CD4-positive, alpha-beta T cell treated with Interleukin-10 for 1 hour (primary cell): ENCODE results near the gene XRCC1.
A peak's percentile ranks its signal among the peaks of the same experiment; 100 is the strongest.
"Not testable (repeated sequence)": the region's sequence is repeated elsewhere in the genome, so short reads cannot be mapped to it uniquely, and the experiment has no call there.

Experiments used
- DNase-seq: peaks from one replicate; pipeline ENCODE4 v3.0.0-alpha.2; 2020

XRCC1 gene

GRCh38 chr19:43541920-43542650, 33.2 kb downstream of the XRCC1 start:
- no peak for DNase-seq

GRCh38 chr19:43540381-43540780, 34.9 kb downstream of the XRCC1 start:
- DNase-seq: no peak

GRCh38 chr19:43538922-43539321, 36.4 kb downstream of the XRCC1 start:
- no peak for DNase-seq

GRCh38 chr19:43534816-43535761, 40.2 kb downstream of the XRCC1 start:
- DNase-seq: no peak

GRCh38 chr19:43534305-43534815, 41.0 kb downstream of the XRCC1 start:
- no peak for DNase-seq

- DNase-seq: peak; percentile 97
Observed at GRCh38 chr19:43533546-43534304, 41.6 kb downstream of the XRCC1 start.

GRCh38 chr19:43532962-43533545, 42.3 kb downstream of the XRCC1 start, which contains the start of gene ZNF575:
Gene ZNF575, plus strand, starts transcription at chr19:43533188. Its CDS starts 1,235 bp downstream, at chr19:43534423.
- peak; percentile 86 for DNase-seq

GRCh38 chr19:43532571-43532961, 42.8 kb downstream of the XRCC1 start:
- DNase-seq: no peak

GRCh38 chr19:43527860-43528622, 47.3 kb downstream of the XRCC1 start:
- DNase-seq: no peak

GRCh38 chr19:43526884-43527859, 48.2 kb downstream of the XRCC1 start, which contains the start of gene ETHE1:
Gene ETHE1, minus strand, starts transcription at chr19:43527201. Its CDS starts 24 bp downstream, at chr19:43527177.
- peak; percentile 70 for DNase-seq

- DNase-seq: no peak
Observed at GRCh38 chr19:43525836-43526771, 49.2 kb downstream of the XRCC1 start.

GRCh38 chr19:43524922-43525835, 50.1 kb downstream of the XRCC1 start:
- DNase-seq: peak; percentile 51

GRCh38 chr19:43523696-43524095, 51.6 kb downstream of the XRCC1 start:
- DNase-seq: not testable (repeated sequence)

GRCh38 chr19:43522929-43523328, 52.4 kb downstream of the XRCC1 start:
- no peak for DNase-seq

GRCh38 chr19:43519436-43520088, 55.8 kb downstream of the XRCC1 start:
- peak; percentile 81 for DNase-seq

GRCh38 chr19:43518051-43518450, 57.3 kb downstream of the XRCC1 start:
- no peak for DNase-seq

GRCh38 chr19:43512399-43512798, 62.9 kb downstream of the XRCC1 start:
- not testable (repeated sequence) for DNase-seq
